Measurements from ENCODE around the gene LRRC46. TPM values are rescaled to one million over a fixed set of nuclear protein-coding genes. Genes with fewer than 3 reads are reported as not detected.

Gene LRRC46
- total RNA-seq, 2 experiments from 2014 or later = 0.50 to 0.61 TPM

DNA sequence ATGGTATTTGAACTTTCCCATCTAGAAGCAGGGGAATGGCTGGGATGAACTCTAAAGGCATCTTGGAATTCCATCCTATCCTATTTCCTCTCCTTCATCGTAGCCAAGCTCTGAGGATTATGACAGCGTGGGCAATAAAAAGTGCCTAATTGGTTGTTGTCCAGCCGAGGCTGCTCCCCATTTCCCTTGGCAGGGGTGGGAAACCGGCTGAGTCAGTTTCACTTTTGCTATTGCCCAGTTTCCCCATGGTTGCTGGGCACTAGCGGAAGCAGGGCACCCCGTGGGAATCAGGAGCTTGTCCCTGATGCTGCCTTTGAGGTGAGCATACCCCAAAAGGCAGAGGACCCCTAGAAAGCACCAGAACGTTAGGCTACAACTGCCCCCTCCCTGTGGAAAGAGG, 50.8 kb downstream of the LRRC46 start:
- CTCF ChIA-PET = interaction anchor here (0.9 to 13.9 kb wide), 2 partner anchors 34 to 39 kb away, joined by 3 to 379 read pairs; partner anchors contain the start of genes SCRN2 and SP6
- POLR2A ChIA-PET = no interaction called here

GRCh38 chr17:47882695-47883588, 51.5 kb downstream of the LRRC46 start:
- POLR2A ChIA-PET = no interaction called here
- CTCF ChIA-PET = interaction anchor here (0.7 to 13.9 kb wide), 2 partner anchors 19 to 35 kb away, joined by 3 to 379 read pairs; partner anchors contain the start of genes SCRN2 and SP6

DNA sequence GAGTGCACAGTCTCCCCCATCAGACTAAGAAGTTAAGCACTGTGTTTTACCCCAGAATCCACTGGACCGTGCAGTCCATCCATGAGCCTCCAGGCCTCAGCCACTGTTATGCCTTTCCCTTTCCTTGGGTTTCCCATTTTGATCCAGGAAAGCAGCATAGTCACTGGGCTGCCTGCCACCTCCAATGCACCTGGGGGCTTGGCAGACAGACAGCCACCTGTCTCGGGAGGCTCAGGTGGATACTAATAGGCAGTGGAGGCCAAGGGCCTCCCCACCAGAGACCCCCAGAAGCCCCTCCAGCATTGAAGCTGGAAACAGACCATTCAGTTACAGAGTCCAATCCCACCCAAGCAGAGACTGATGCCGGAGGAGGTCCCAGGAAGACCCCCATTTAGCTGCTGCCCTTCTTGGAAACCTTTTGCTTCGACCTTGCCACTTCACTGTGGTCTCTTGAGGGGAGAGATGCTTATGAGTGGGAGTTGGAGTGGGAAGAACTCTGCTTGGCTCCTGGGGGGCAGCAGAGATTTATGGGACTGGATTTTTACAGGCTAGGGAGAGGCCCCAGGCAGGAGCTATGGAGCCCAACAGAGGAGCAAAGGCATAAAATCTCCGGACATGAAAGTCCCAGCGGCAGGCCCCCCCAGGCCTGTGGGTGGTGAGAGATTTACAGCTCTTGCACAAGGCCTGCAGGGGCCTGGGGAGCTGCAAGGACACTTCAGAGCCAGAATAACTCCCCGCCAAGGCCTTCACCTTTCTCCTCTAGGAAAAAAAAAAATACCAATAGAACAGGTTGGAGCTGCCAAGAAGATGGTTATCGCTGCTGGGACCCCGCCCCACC, 52.3 kb downstream of the LRRC46 start:
- CTCF ChIA-PET = interaction anchor here (13.9 kb wide), 1 partner anchor 36 kb away, joined by 379 read pairs; the partner anchor contains the start of genes SCRN2 and SP6
- POLR2A ChIA-PET = no interaction called here

GRCh38 chr17:47884427-47884740, 52.9 kb downstream of the LRRC46 start:
- POLR2A ChIA-PET = interaction anchor here (0.5 kb wide), 1 partner anchor 196 kb away, joined by 4 read pairs; no protein-coding TSS in a partner anchor

GRCh38 chr17:47884905-47885730, 53.6 kb downstream of the LRRC46 start:
- ChIA-PET CTCF (interaction anchor here (0.5 to 13.9 kb wide), 3 partner anchors 37 to 882 kb away, joined by 3 to 379 read pairs (median 3); partner anchors contain the start of genes SCRN2 and SP6), POLR2A (interaction anchor here (0.5 kb wide), 1 partner anchor 196 kb away, joined by 4 read pairs; no protein-coding TSS in a partner anchor)

More at GRCh38 chr17:47884427-47884740, 52.9 kb downstream of the LRRC46 start:
- CTCF ChIA-PET = interaction anchor here (13.9 kb wide), 1 partner anchor 36 kb away, joined by 379 read pairs; the partner anchor contains the start of genes SCRN2 and SP6

Other genes with a start within 250 kb of the LRRC46 start
- gene KPNB1, start 181.8 kb upstream of the LRRC46 start, total RNA-seq = 100 to 1,000 TPM; 844 to 864 TPM
- gene TBKBP1, start 137.5 kb upstream of the LRRC46 start, total RNA-seq = 1 to 10 TPM; 6.2 to 6.7 TPM
- gene TBX21, start 98.4 kb upstream of the LRRC46 start, total RNA-seq = 10 to 100 TPM; 53.7 to 54.7 TPM
- gene OSBPL7, start 9.9 kb upstream of the LRRC46 start, total RNA-seq = 10 to 100 TPM; 13.4 to 17.0 TPM
- 10 to 100 TPM; 59.7 to 60.9 TPM for gene MRPL10, start 129 bp upstream of the LRRC46 start, total RNA-seq
- 10 to 100 TPM; 18.4 to 18.7 TPM for gene SCRN2, start 9.6 kb downstream of the LRRC46 start, total RNA-seq
- under 1 TPM in 1 of 2 experiments, not detected in 1; 0.08 TPM for gene SP6, start 19.5 kb downstream of the LRRC46 start, total RNA-seq
- gene SP2, start 64.6 kb downstream of the LRRC46 start, total RNA-seq = 10 to 100 TPM; 15.8 to 18.3 TPM
- 10 to 100 TPM; 57.8 to 58.0 TPM for gene PNPO, start 109.9 kb downstream of the LRRC46 start, total RNA-seq
- gene PRR15L, start 126.2 kb downstream of the LRRC46 start, total RNA-seq = not detected
- gene CDK5RAP3, start 139.4 kb downstream of the LRRC46 start, total RNA-seq = 100 to 1,000 TPM; 170 to 175 TPM
- 1 to 10 TPM; 5.5 to 6.0 TPM for gene COPZ2, start 206.1 kb downstream of the LRRC46 start, total RNA-seq
- 100 to 1,000 TPM; 101 to 105 TPM for gene NFE2L1, start 216.7 kb downstream of the LRRC46 start, total RNA-seq